Stimulated activated CD8-positive, alpha-beta memory T cell treated with anti-CD3 and anti-CD28 coated beads, Interleukin-7, amount 100 ng/mL, for 4 hours (primary cell): ENCODE results near the gene CUBN.

Experiments used
- DNase-seq, 2 donors: peaks; one replicate each; pipeline ENCODE4 v3.0.0-alpha.2; 2020; ENCODE audit warnings: low read depth in 2 of 2

CUBN gene

GRCh38 chr10:16822726-16823360 is 306.8 kb downstream of the CUBN start:
- no peak for DNase-seq

GRCh38 chr10:16822027-16822426 is 307.6 kb downstream of the CUBN start:
- DNase-seq: no peak

- DNase-seq: no peak
Observed at GRCh38 chr10:16820421-16820820, 309.2 kb downstream of the CUBN start.

GRCh38 chr10:16820018-16820417 is 309.6 kb downstream of the CUBN start:
- DNase-seq: no peak

GRCh38 chr10:16819436-16819835 is 310.2 kb downstream of the CUBN start:
- DNase-seq: no peak

- no peak for DNase-seq
Observed at GRCh38 chr10:16819026-16819425, 310.6 kb downstream of the CUBN start.

GRCh38 chr10:16817125-16818019 is 312.2 kb downstream of the CUBN start, which contains the start of gene RSU1:
TSS of gene RSU1 (minus strand) at chr10:16817424. CDS start at chr10:16817081, 343 bp downstream.
- peak; percentile 100 for DNase-seq

GRCh38 chr10:16816830-16817124 is 312.8 kb downstream of the CUBN start:
- no peak for DNase-seq

GRCh38 chr10:16816171-16816570 is 313.4 kb downstream of the CUBN start:
- DNase-seq: no peak

- DNase-seq: no peak
Observed at GRCh38 chr10:16814012-16814411, 315.6 kb downstream of the CUBN start.

- no peak for DNase-seq
Observed at GRCh38 chr10:16812676-16813075, 316.9 kb downstream of the CUBN start.

- DNase-seq: no peak
Observed at GRCh38 chr10:16811765-16812164, 317.8 kb downstream of the CUBN start.

- no peak for DNase-seq
Observed at GRCh38 chr10:16811292-16811691, 318.3 kb downstream of the CUBN start.

GRCh38 chr10:16809074-16809718 is 320.4 kb downstream of the CUBN start:
- no peak for DNase-seq

GRCh38 chr10:16804123-16804522 is 325.5 kb downstream of the CUBN start:
- DNase-seq: no peak

GRCh38 chr10:16803464-16803863 is 326.1 kb downstream of the CUBN start:
- DNase-seq: no peak

GRCh38 chr10:16799621-16800020 is 330.0 kb downstream of the CUBN start:
- no peak for DNase-seq

GRCh38 chr10:16798571-16798970 is 331.0 kb downstream of the CUBN start:
- no peak for DNase-seq

GRCh38 chr10:16795410-16796073 is 334.1 kb downstream of the CUBN start:
- DNase-seq: no peak

GRCh38 chr10:16794005-16794404 is 335.6 kb downstream of the CUBN start:
- no peak for DNase-seq

- DNase-seq: no peak
Observed at GRCh38 chr10:16792675-16793074, 336.9 kb downstream of the CUBN start.

- no peak for DNase-seq
Observed at GRCh38 chr10:16789765-16790164, 339.8 kb downstream of the CUBN start.
